T follicular helper cell (primary cell): ENCODE data around the gene GPR108.

ENCODE experiments used
- DNase-seq: peaks from one replicate; pipeline ENCODE4 v3.0.0-alpha.2; 2020; ENCODE audit warnings: low read depth

GPR108 gene

DNA sequence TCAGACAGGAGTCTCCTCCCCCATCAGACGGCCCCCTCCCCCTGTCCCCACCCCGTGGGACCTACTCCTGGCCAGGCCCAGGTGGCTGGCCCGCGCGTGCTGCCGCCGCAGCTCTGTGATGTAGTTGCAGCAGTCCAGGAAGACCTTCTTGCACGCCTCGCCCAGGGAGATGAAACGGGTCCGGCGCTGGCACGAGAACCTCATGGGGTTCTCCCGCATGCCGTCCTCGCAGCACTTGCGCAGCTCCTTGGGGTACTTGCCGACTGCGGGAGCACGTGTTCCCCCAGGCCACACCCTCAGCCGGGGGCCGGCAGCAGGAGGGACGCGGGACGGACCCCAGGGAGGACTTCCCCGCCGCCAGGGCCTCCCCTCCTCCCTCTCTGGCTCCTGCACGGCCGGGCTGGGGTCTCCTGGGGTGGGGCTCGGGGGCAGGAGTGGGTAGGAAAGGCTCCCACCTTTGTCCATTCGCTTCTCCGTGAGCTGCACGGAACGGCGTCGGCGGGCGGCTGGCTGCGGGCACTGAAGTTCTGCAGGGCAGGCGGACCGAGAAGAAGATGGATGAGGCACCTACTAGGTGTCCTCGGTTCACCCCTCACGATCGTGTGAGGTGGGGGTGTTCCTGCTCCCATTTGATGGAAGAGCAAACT lies 30.2 kb downstream of the GPR108 start:
- DNase-seq = no peak

DNA sequence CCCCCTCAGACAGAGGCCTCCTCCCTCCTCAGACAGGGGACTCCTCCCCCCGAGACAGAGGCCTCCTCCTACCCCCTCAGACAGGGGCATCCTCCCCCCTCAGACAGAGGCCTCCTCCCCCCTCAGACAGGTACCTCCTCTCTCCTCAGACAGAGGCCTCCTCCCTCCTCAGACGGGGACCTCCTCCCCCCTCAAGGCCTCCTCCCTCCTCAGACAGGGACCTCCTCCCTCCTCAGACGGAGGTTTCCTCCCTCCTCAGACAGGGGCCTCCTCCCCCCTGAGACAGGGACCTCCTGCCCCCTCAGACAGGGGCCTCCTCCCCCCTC lies 30.8 kb downstream of the GPR108 start:
- DNase-seq = no peak

DNA sequence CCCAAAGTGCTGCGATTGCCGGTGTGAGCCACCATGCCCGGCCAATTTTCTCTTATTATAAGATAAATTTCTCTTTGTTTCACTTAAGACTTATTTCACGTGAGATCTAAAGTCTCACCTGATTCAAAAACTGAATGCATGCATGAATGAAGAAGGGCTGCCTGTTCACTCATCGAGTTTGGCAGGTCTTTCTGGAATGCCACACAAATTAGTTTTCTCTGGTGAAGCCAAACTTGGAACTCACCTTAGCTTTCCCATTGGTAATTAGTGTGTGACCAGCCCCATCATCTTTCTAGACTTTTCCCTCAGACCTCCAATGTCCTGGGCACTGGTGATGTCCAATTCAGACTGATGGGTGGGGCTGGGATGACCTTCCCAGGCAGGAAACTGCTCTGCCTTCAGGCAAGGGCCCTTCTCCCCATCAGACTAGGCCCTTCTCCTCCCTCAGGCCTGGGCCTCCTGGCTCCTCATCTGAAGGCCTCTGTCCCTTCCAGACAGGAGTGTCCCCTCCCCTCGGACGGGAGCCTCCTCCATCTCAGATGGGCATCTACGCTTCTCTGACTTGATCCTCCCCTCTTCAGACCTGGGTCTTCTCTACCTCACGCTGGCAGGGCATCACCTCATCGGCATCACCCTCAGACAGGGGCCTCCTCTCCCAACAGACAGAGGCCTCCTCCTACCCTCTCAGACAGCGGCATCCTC lies 31.3 kb downstream of the GPR108 start:
- DNase-seq = no peak

DNA sequence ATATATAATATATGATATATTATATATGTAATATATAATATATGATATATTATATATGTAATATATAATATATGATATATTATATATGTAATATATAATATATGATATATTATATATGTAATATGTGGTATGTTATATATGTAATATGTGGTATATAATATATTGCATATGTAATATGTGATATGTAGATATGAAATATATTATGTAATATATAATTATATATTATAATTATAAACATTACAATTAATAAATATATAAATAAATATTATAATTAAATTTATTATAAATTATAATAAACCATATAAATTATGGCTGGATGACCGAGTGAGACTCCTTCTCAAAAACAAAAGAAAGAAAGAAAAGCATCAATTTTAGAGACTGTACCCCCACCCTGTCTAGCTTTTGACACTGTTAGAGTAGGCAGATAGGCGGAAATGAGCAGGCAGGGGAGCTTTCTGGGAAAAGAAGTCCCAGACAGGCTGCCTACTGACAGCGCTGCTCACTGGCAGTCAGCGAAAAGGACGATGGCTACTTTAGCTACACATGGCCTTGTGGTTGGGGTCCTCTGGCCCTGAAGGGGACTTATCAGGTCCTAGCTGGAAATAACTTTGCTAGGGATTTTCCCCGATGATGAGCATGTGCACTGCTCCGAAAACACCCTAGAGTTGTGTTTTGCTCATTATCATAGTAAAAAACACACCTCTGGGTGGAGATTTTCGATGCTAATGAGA lies 36.6 kb downstream of the GPR108 start:
- DNase-seq = no peak

DNA sequence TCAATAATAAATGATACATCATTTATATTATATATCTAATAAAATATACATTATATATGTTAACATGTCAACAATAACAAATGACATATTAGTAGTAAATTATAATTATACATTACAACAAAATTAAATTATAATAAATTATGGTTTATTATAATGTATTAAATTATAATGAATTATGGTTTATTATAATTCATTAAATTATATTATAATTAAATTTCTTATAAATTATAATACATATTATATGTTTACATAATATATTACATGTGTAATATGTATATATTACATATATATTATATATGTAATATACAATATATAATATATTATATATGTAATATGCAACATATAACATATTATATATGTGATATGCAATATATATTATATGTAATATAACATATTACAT lies 37.4 kb downstream of the GPR108 start:
- DNase-seq = no peak

DNA sequence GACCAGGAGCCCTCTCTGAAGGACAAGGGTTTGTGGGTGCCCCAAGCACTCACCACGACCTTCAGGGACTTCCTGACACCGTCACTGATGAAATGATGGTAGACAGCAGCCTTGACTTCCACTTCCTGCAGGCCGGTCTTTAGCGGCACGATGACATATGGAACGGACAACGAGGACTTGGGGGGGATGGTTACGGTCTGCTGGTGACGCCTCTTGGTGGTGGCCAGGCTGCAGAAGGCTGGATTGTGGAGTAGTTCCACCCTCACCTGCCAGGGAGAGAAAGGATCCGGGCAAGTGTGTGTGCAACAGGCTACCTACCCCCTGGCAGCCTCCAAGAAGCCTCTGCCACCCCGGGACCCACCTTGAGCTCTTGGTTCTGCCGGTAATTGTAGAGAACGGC lies 40.1 kb downstream of the GPR108 start:
- no peak for DNase-seq

DNA sequence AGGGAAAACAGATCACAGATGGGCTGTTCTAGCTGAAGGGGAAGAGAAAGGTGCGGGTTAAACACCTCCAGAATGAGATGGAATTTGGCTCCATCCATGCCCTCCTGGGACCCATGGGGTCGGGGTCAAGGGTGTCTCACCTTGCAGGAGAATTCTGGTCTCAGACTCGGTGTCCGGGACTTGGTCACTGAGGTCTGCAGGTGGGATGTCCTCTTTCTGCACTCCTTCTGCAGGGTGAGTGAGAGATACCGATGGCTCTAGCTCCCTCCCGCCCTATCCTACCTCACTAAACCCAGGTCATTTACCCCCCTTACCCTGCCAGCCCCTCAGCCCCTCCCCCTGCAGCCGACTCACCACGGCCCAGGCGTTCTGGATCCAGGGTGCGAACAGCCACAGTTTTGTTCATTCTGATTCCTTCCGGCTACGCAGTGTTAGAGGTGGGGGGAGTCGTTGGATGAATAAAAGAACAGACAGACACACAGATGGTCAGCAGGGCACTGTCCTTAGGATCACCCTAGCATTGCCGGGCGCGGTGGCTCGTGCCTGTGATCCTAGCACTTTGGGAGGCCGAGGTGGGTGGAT lies 41.0 kb downstream of the GPR108 start:
- no peak for DNase-seq

DNA sequence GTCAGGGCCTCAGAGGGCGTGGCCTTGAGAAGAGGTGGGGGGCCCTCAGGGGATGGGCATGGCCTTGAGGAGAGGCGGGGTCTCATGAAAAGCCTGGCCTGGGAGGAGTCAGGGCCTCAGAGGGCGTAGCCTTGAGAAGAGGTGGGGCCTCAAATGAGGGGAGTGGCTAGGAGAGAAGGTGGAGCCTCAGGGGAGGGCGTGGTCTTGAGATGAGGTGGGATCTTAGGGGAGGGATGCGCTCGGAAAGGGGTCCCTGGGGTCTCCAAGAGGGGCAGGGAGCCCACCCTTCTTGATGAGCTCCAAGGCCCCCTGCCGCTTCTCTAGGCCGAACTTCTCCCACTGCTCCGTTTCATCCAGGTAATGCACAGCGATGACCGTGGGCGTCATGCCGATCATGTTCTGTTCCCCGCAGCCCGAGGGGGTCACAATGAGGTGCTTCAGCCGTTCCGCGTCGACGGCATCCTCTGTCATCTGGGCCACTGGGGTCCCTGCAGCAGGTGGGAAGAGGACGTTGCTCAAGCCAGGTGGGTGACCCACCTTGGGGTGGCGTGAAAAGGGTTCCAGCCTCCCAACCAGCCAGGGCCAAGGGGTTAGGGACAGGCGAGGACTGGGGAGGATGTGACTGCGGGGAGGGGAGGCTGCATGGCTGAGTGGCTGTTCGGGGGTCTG lies 43.1 kb downstream of the GPR108 start:
- no peak for DNase-seq

DNA sequence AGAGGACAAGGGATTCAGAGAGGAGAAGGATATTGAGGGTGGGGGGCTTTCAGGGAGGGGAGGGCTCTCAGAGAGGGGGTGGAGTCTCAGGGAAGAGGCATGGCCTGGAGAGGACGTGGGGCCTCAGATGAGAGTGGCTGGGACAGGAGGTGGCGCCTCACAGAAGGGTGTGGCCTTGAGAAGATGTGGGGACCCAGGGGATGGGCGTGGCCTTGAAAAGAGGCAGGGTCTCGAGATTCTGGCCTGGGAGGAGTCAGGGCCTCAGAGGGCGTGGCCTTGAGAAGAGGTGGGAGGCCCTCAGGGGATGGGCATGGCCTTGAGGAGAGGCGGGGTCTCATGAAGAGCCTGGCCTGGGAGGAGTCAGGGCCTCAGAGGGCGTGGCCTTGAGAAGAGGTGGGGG lies 43.7 kb downstream of the GPR108 start:
- no peak for DNase-seq

DNA sequence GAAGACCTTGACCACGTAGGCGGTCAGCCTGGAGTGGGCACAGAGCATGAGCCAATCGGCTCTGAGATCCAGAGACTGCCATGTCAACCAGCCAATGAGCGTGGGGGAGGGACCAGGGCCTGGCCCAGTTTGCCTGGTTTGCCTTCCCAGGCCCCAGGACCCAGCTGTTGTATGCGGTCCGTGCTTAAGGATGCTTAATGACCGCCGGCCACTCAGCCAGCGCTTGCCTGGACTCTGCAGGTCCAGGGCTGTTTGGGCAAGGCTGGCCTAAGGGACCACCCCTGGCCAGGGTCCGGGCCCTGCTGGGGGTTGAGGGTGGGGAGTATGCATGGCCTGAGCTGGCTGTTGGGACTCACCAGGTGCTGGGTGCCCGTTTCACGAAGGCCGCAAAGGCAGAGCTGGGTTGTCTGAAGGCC lies 44.3 kb downstream of the GPR108 start:
- no peak for DNase-seq

DNA sequence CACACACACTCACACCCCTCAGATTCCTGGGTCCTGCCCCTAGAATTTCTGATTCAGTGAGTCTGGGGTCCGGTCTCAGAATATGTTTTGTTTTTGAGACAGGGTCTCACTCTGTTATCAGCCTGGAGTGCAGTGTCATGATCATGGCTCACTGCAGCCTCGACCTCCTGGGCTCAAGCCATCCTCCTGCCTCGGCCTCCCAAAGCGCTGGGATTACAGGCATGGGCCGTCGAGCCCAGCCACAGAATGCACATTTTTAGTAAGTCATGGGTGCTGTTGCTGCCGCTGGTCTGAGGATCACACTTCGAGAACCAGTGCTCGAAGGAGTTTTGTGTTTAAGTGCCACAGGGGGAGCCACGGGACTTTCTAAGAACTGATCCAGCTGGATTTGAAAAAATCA lies 45.4 kb downstream of the GPR108 start:
- no peak for DNase-seq

DNA sequence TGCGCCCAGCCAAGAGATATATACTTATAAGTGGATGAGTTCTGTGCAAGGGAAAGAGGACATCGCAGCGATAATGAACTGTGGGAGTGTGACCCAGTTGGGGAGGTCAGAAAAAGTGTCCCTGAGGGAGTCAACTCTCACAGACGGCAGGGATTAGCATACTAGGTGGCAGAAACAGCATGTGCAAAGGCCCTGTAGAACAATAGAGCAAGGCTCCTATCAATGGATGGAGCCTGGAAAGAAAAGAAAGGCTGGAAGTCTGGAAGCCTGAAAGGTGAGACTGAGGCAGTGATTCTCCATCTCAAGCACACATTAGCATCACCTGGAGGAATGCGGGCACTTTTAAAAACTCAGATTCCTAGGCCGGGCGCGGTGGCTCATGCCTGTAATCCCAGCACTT lies 46.0 kb downstream of the GPR108 start:
- no peak for DNase-seq

DNA sequence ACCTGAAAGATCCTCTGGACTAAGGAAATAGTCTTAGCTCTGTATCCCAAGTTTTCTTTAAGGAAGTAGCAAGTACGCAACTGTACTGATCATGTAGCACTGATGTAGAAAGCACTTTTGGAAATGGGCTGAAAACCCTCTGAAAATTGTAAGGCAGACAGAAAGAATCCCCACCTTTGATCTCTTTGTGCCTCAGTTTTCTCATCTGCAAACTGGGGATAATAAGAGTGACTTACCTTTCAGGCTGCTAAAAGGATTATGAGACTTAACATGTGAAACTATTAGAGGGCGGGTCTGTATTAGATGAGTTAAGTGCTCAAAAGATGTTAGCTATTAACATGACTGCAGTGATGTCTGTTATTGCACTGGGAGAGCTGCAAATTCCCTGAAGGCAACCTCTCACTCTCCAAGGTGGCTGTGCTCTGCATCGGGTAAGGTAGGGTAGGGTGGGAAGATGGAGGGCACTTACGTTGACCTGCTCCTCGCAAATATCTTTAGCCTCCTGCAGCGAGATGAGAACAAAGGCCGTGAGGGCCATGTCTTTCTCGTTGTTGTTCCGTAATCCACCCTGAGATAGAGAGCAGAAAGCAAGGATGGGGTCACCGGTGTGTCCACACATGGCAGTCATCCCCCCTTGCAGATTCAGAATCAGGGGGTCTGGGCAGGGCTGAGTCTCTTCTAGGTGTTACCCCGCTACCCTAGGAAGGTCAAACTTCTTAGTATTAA lies 47.1 kb downstream of the GPR108 start:
- no peak for DNase-seq

DNA sequence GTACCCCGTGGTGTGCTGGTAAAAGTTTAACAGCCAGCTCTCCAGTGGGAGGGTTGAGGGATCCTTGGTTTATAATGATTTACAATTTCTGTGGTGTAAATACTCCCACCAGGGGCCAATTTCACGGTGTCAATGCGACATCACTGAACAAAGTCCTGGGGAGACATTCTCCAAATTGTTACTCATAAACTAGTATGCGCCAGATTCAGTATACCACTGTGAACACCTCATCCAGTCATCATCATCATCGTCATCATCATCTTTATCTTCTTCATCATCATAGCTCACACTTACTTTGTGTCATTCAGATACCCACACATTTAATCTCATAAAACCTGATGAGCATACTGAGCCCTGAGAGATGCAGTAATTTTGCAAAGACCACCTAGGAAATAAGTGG lies 50.3 kb downstream of the GPR108 start:
- DNase-seq = no peak

DNA sequence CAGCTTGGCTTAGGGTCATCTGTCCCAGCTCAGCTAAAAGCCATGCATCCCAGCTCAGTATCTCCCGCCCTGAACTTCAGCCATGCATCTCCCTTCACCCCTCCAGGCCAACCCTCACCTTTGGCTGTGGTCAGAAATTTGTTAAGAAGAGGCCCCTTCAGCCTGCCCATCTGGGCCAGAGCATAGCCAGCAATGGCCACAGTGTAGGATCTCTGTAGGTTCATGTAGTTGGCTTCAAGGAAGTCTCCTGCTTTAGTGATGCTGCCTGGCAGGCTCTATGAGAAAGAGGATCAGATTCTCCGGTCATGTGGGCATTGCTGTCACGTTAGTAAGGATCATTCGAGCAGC lies 50.8 kb downstream of the GPR108 start:
- DNase-seq = no peak

DNA sequence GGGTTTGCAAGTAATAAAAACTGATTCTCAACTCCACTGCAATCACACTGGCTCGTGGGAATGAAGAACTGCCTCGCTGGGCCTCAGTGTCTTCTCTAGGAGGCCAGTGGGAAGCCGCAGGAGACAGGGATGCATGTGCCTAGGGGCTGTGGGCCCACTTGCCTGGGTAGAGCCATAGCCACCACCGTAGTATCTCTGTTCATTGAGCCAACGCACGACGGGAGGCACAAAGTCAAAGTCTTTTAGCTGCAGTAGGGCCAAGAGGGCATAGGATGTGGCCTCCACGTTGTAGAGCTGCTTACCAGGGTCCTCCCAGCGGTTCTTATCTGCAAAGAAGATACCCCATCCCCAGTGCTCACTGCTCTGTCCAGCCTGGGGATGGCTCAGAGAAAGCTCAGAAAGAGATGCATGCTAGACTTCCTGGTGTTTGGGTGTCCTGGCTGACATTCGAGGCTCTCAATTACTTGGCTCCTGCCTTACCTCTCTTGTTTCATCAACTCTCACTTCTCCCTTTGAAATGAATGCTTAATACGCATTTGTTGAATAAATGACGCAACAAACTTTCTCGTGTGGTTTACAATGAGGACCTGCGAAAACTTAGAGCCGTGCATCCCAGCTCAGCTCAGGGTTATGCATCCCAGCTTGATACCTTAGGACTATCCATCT lies 51.3 kb downstream of the GPR108 start:
- no peak for DNase-seq

DNA sequence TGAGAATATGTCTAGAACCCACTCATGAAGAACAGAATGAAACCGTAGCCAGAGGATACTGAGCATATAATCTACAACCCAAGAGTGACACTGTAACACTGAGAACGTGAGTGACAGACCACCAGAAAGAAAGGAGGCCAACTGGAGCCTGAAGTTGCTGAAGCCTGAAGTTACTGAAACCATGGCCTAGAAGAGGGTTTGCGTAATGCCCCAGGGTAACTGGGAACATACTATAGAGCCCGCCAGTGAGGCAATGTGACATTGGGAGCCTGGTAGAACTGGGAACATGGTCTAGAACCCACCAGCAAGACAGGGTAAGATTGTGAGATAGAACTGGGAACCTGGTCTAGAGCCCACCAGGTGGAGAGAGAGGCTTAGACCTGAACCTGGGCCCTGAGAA lies 51.9 kb downstream of the GPR108 start:
- DNase-seq = no peak

DNA sequence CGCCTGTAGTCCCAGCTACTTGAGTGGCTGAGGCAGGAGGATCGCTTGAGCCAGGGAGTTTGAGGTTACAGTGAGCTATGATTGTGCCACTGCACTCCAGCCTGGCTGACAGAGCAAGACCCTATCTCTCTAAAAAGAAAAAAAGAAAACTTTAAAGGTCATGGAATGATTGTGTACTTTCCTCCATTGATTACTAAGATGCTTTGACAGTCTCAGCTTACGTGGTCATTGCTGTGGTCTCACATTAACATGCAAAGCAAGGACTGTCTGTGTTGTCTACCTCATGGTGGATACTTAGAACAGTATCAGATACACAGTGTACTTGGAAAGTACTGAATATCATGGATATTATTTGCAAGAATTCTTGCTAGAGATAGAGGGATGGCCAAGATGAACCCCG lies 53.4 kb downstream of the GPR108 start:
- DNase-seq = no peak

DNA sequence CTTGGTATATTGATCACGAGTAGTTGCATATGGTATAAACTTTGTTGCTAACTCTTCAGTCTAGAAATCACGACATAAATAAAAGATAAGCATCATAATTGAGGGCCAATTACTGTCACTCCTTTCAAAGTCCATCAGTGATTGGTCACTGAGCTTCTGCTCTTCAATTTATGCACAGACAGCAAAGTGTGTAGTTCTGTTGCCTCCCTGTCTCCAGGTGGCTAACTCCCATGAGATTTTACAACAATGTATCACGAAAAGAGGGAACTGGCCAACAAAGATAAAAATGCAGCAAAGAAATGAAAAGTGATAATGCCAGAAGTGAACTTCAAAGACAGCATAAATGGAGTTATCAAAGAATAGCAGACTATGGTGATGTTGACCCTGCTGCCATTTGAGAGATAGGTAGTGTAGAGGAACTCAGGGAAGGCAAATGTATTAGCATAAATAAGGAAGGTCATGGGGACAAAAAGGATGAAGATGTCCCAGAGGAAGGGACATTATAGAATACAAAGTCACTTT lies 54.7 kb downstream of the GPR108 start:
- DNase-seq = no peak

DNA sequence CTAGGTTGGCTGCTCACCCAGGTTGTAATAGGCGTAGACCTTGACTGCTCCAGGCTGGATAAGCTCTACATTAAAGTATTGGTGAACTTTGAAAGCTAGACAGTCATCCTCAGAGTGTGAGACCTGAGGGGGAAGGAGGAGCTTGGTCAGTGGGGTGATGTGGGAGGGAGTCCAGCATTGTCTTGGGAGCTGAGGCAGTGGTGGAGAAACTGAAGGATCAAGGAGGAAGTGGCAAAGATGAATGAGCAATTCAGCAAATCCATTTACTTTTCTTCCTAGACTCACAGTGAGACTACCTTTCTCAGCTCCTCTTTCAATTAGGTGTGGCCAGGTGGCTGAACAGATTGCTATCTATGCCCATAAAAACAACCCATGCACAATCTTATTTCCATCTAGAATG lies 57.2 kb downstream of the GPR108 start:
- no peak for DNase-seq
